Activated T-helper 1 cell treated with Interleukin-2 at 50 U/mL for 16 hours (primary cell): ENCODE results near the gene P2RX3.
"Not testable (repeated sequence)": the region's sequence is repeated elsewhere in the genome, so short reads cannot be mapped to it uniquely, and the experiment has no call there.

Experiments used
- DNase-seq: peaks from one replicate; pipeline ENCODE4 v3.0.0-alpha.2; 2020; ENCODE audit warnings: low read depth

P2RX3 gene

DNA sequence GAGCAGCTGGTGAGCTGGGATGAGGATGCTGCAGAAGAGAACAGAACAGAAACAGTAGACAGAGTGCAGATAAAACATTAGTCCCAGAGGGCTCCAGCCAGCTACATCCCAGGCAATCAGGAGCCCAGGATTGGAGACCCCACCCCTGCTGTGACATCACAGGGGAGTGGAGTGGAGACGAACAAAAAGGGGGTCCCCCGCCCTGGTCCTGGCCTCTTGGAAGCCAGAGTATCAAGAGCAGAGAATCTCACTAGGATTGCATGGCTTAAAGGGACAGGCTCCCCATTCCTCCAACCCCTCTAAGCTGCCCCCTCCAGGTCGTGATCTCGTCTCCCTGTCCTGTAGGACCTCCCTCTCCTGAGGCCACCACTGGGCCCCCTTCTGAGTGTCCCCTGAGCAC lies at the start of gene P2RX3:
Gene P2RX3 (plus strand): TSS at position 211 of the 400 bp plus-strand sequence. CDS start 199 bp downstream, outside the sequence.
- DNase-seq: no peak

DNA sequence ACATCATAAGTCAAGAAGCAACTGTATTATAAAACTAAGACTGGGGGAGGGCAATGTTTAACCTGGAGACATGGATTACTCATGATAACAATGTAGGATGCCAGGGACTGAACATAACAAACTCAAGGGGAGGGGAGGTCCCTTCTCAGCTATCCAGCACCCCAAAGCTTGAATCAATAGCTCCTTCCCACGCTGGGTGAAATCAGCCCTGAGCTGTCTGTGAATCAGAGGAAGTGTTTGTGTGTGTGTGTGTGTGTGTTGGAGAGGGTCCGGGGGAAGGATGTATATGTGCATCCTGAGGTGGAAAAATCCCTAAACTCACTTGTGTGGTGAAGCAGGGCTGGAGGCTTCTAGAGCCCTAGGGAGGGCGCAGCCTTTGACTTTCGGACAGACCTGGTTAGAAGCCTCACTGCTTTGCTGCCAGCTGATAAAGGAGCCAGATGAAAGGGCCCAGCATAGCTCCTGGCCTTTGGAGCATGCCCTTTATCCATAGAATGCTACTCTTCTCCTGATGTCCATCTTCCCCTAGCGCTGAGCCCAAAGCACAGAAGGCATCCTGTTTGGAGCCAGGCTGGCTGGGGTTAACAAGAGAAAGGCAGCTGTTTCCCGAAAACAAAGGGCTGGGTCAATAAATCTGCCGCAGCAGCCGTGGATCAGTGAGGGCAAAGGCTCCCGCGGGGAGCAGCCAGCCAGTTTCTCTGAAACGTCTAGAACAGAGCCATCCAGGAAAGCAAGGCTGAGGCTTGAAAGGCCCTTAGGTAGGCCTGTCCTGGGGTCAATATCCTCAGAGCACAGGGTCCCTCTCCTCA lies 49.2 kb upstream of the P2RX3 start:
- DNase-seq: no peak

DNA sequence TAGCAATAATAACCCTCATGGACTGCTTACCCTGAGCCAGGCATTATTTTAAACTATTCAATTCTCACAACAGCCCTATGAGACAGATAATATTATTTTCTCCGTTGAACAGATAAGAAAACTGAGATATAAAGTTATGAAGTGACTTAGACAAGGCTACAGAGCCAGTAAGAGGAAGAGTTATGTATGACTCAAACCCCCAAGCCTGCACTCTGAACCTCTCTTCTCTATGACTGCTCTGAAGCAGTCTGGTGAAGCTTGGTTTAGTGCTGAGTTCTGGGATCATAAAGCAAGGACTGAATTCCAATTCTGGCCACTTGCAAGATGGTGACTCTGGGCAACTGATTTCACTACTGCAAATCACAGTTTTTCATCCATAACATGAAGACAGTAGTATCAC lies 47.9 kb upstream of the P2RX3 start:
- DNase-seq: no peak

DNA sequence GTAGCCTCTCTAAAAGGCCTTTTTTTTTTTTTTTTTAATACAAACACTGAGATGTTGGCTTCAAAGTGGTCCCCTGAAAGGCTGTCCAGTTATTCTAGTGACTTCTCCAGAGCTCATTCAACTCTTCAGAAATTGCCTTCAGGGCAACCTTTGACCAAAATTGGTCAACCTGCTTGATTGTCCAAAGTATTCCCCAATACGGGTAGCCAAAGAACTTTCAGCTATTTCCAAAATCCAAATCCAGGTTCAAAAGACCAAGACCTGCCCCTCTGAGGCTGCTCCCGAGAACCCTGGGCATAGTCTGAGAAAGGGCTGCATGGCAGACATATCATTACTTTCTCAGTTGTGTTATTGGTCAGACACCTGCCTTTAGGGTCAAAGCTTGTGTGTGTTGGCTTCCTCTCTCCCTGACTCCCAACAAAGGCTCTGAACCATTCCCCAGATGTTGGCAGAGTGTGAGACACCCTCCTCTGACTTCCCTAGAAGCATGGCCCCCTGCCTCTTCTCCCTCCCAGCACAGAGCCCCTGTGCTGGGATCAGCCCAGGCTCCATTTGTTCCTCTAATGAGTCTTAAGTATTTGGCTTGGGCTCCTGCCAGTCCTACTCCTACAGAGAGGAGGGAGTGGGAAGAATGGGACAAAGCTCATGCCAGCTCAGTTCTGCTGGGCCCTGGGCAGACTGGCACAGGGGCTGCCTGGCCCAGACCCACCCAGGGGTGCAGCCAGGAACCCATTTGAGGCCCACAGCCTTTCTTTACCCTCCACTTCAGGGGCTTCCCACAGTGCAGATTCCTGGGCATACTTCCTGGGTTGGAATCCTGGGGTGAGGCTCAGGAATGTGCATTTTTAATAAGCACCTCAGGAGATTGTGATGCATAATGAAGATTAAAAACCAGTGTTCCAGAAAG lies 43.7 kb upstream of the P2RX3 start:
- no peak for DNase-seq

DNA sequence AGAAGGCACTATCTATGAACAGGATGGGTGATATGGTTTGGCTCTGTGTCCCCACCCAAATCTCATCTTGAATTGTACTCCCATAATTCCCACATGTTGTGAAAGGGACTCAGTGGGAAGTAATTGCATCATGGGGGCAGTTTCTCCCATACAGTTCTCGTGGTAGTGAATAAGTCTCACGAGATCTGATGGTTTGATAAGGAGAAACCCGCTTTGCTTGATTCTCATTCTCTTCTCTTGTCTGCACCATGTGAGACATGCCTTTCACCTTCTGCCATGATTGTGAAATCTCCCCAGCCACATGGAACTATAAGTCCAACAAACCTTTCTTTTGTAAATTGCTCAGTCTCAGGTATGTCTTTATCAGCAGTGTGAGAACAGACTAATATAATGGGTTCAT lies 41.9 kb upstream of the P2RX3 start:
- DNase-seq: not testable (repeated sequence)

DNA sequence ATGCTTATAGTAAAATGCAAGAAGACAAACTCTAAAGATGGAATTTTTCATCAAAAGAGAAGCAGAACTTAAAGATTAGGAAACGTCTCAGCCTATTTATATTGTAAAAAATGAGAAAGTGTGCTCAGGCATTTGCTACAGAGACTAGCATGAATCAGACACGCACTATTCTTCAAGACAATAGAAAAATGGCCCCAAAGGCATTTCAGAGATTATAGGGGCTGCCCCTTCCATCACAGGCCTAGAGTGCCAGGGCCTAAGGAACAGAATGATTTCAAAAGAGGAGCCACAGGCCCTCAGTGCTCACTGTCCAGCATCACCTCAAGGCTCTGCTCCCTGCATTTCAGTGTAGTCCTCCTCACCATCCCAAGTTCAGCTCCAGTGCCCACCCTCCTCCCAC lies 40.9 kb upstream of the P2RX3 start:
- no peak for DNase-seq

DNA sequence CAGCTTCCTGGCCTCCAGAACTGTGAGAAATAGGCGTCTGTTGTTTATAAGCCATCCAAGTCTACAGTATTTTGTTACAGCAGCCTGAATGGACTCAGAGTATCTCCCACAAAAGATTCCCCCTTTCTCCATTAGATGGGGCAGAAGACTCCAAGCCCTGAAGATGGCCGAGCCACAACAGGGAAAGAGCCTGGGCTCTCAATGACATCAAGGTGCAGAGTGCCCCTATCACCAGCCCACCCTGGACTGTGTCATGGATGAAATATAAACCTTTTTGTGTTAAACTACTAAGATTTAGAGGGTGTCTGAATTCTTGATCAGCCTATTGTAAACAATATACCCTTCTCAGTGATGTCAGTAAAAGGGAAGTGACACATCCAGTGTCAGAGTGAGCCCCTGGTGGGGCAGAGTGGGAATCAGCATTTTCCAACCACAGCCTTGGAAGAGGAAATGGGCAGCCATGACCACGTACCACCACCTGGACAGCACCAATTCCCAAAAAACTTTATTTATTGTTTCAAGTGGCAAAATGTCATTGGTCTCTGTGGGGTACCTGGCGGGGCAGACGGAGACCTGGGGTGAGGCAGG lies 38.9 kb upstream of the P2RX3 start:
- no peak for DNase-seq

DNA sequence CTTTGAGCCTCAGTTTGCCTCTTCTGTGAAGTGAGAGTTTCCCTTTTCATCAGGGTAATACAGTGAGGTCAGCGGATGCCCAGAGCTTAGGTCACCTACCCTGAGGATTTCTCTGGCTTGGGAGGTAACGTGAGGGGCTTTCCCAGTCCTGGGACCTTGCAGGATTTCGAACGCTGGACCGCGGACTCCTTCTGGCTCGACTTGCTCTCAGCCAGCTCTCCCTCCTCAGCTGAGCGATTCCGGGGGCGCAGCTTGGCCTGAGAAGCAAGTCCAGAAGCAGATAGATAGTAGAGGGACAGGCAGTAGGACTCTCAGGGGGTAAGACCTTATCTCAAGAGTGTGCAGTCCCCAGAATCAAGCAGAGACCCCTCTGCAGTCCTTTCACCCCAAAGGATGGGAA lies 37.4 kb upstream of the P2RX3 start:
- DNase-seq: no peak

DNA sequence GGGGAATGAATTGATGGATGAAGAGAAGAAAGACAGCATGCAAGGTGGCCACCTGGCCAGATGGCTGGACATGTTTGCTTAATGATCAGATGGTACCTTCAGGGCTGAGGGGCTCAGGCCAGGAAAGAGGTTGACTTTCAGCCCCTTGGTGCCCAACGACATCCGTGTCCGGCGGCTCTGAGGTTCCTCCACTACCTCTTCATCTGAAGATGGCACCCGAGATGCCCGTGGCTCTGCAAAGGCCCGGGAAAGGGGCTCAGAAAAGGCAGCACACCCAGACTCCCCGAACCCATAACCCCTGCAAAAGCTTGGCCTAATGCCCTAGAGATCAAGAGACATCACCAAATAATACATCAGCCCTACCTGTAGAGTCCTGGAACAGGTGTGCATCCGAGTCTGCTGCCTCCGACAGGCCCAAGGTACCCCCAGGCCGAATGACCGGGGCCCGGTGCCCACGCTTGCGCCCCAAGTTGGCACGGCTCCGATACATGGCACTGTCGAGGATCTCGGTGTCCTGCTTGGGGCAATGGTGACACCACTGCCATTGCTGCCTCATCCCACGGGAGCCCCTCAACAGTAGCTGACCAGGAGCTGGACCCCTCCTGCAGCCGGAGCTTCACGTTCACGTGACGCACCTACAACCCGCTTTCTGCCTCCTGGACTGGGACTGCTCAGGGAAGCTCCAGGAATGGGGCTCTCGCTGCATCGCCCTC lies 36.3 kb upstream of the P2RX3 start:
- no peak for DNase-seq

DNA sequence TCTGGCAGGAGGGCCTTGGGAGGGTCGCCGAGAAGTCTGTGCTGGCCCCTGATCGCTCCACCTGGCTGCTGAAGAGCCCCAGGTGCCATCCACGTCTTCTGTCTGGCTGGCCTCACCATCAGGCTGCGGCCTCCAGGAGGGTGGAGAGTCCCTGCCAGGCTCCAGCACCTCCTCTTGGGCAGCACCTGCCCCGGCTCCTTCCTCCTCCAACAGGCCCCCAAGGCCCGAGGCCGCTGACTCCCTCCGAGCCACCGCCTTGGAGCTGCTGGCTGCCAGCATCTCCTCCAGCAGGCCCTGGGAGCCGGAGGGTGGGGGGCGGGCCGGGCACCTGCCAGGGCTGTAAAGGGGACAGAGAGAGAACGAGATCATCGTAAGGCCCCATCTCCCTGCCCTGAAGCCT lies 35.7 kb upstream of the P2RX3 start:
- DNase-seq: no peak

DNA sequence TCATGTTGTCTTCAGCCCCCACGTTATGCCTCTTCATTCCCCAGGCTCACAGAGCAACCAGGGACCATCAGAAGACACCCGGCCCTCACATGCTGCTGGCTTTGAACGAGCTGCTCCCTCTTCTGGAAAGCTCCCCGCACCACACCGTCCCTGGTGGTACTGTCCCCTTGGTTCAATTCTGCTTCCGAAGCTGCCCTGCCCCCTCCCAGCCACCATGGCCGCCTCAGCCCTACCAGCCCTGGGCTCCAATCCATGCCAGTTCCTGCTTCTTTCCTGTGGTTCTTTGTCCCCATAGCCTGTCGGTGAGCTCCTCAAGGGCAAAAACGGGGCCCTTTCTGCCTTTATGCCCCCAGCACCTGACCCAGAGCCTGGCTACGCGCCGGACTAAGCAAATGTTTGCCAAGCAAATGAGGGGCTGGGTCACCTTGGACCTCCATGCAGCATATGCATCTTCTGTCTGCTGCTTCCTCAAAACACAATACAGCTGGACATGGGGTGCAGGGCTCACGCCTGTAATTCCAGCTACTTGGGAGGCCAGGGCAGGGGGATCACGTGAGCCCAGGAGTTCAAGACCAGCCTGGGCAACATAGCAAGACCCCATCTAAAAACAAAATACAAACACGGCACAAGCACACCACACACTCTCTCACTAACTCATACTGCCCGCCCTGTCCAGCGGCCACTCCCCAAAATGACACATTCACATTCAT lies 34.7 kb upstream of the P2RX3 start:
- no peak for DNase-seq

DNA sequence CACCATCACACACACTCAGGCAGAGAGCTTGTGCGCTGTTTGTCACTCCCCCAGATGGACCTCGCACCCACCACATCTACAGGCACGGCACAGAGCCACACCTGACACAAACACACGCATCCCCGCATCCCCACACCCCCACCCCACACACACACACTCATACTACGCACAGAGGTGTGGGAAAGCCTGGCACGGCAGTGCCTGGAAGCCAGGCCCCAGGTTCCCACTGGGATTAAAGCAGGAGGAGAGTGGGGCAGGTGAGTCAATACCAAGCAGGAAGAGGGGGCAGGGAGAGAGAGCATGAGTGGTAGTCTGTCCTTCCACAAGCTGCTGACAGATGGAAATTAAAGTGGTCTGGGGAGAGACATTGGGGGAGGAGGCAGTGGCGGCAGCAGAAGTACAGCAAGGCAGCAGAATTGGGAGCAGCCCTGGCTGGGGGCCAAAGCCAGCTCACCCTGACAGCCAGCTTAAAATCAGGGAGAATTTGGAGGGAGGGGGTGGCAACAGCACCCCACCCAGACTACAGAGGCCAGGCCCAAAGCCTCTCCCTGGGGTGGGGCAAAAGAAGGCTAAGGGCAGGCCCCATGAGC lies 34.1 kb upstream of the P2RX3 start:
- DNase-seq: no peak

DNA sequence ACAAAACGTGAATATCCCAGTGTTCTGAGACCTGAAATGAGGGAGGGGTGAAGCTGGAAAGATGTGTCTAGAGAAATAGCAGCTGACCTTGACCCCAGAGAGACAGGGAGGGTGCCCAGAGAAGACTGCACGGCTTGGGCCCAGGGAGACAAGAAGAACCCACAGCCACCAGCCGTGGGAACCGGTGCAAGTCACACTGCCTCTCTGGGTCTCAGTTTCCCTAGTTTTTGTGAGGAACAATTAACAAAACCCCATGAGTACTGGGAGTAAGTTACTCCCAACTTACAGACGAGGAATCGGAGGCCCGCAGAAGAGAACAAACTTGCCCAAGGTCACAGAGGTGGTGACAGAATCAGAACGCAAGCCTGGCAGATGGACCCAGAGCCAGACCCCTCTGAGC lies 32.6 kb upstream of the P2RX3 start:
- DNase-seq: no peak

DNA sequence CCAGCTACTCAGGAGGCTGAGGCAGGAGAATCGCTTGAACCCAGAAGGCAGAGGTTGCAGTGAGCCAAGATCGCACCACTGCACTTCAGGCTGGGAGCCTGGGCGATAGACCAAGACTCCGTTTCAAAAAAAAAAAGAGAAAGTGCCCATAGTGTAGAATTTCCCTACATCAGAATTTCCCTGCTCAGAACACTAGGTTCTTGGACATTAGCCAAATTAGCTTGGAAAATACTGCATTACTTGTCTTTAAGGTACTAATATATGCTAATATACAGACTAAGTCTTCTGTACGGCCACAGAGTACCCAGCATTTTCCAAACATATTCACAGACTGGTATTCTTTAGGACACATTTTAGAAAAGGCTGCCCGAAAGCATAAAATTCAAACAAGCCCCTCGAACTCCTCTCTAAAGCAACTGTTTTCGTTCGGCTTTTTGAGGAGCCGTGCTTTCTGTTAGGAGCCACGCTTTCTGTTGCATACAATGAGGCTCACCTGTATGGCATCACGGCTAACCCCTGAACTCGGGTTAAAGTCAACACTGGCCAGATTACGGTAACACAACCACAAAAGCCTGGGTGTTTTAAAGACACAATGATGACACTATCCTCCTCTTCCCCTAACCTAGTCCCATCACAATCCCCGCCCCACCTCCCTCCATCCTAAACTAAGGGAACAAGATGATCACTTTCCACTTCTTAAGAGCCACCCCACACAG lies 31.8 kb upstream of the P2RX3 start:
- DNase-seq: no peak

DNA sequence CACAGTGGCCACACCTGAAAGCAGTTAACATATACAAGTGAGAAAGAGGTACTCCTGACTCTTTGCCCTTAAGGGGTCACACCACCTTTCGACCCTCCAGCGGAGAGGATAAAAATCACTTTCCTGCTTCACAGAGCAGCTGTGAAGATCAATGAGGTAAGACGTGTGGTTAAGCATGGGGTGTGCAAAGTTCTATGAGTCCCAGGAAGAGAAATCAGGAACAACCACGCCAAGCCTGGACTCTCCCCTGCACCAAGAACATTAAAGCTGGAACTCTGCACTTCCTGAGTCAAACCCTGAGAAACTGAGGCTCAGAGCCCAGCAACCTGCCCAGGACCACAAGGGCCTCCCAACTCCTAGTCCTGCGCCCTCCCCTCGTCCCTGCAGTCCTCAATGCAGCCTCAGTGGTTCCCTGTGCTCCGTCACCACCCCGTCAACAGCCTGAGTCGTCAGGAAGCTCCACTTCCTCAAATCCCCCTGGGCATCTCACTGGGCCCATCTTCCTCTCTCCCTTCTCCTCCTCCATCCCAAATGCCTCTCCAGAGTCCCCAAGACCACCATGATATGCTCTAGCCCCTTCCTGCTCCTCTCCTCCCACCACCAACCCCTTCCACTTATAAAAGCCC lies 31.1 kb upstream of the P2RX3 start:
- no peak for DNase-seq

DNA sequence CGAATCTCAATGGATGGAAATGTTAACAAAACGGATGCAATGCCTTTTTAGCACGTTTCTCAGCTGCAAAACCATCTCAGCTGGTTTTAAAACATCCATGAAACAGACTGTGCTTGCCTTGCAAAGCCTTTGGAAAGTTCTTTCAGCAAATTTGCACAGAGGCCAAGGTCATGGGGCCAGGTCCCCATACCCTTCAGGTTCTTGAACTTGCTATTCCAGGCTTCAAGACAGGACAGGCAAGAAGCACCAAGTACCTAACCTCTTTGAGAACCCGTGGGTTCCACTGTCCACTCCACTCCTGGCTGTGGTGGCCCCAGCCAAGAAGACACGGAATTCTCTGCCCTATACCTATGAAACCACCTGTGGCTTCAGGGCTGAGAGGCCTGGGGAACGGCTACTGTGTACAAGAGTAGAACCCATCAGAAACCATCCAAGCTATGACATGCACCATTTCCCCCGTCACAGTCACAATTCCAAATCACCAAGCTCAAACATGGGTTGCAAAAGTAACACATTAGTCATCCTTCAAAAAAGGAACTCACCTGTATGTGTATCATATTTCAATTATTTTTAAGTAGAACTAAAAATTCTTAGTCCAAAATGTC lies 30.4 kb upstream of the P2RX3 start:
- no peak for DNase-seq

DNA sequence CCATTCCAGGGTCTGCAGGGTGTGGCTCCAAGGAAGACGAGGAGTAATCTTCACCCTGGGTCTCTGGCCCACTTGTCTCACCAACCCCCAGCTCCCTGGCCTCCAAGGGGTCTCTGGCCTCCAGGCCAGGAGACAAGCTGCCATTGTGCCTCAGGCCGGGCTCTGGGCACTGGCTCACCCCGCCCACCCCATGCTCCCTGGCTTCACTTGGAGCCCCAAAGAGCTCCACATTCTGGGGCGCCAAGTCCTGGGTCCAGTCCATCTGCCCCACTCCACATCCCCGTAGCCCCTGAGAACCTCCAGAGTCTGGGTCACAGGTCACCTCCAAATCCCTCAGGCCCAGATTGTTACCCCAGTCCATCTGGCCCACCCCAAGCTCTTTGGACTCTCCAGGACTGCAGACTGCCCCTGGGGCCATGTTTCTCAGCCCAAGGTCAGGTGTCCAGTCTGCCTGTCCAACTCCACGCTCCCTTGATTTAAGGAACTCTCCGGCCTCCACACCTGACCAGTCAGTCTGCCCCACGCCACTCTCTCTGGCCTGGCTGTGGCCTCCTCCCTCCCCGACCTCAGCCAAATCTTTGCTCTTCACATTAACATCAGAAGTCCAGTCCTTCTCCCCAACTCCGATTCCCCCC lies 29.6 kb upstream of the P2RX3 start:
- no peak for DNase-seq

DNA sequence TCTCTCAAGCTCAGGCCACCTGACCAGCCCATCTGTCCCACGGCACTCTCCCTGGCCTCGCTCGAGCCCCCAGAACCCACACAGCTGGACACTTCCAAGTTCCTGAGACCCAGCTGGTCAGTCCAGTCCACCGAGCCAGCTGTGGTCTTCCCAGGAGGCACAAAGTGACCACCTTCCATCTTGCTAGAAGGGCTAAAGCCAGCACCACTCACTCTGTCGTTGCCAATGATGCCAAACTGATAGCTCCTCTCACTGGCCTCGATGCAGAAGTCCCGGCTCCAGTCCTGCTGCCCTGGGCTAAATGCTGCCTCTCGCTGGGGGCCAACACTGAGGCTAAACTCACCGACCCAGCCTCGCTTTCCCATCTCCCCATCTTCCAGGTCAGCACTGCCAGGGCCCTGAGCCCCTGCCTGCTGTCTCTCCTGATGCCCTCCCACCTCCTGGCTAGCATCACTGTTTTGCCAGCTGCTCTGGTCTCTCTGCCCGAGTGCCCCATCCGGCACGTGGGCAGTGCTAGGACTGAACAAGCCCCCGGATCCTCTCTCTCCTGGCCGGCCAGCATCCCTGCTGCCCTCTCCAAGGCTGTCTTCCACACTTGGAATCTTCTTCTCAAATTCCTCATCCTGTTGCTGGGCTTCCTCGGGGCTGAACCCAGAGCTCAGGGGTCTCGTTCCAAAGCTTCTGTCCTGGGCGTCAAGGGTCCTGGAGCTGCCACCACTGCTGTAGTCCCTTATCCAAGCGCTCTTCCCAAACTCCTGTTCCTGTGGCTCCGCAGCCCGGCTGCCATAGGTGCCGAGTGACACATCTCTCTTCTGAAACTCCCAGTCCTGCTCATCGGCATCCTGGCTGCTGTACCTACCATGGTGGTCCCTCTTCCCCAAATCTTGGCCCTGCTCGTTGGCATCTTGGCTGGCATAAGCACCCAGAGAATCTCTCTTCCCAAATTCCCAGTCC lies 28.8 kb upstream of the P2RX3 start:
- DNase-seq: no peak
